Stimulated activated CD4-positive, alpha-beta T cell treated with anti-CD3 and anti-CD28 coated beads, Interleukin-1b, Interleukin-23, amount 100 ng/mL, for 1 hour (primary cell): ENCODE data around the gene ATRAID.

Experiments used
- DNase-seq, 2 donors: peaks; one replicate each; pipeline ENCODE4 v3.0.0-alpha.2; 2020; ENCODE audit warnings: low read depth in 2 of 2

The ATRAID gene

GRCh38 chr2:27219091-27219490, 7.2 kb downstream of the ATRAID start:
- DNase-seq, result no peak

GRCh38 chr2:27220091-27220490, 8.2 kb downstream of the ATRAID start:
- no peak for DNase-seq

GRCh38 chr2:27221166-27221565, 9.3 kb downstream of the ATRAID start:
- DNase-seq, result no peak

GRCh38 chr2:27222407-27222806, 10.6 kb downstream of the ATRAID start:
- DNase-seq, result no peak

GRCh38 chr2:27223416-27223815, 11.6 kb downstream of the ATRAID start:
- DNase-seq, result no peak

- no peak for DNase-seq
Measured at GRCh38 chr2:27225526-27225925, 13.7 kb downstream of the ATRAID start.

GRCh38 chr2:27227501-27227900, 15.7 kb downstream of the ATRAID start:
- no peak for DNase-seq

- DNase-seq, result no peak
Measured at GRCh38 chr2:27231921-27232320, 20.1 kb downstream of the ATRAID start.

GRCh38 chr2:27233341-27233740, 21.5 kb downstream of the ATRAID start:
- DNase-seq, result no peak

GRCh38 chr2:27236136-27236535, 24.3 kb downstream of the ATRAID start:
- DNase-seq, result no peak

- DNase-seq, result no peak
Measured at GRCh38 chr2:27236626-27237025, 24.8 kb downstream of the ATRAID start.

GRCh38 chr2:27237341-27237945, 25.6 kb downstream of the ATRAID start:
- no peak for DNase-seq

GRCh38 chr2:27238976-27239375, 27.1 kb downstream of the ATRAID start:
- no peak for DNase-seq

- no peak for DNase-seq
Measured at GRCh38 chr2:27240406-27240805, 28.6 kb downstream of the ATRAID start.

GRCh38 chr2:27241761-27242613, 30.1 kb downstream of the ATRAID start:
- no peak for DNase-seq

- no peak for DNase-seq
Measured at GRCh38 chr2:27242614-27242951, 30.7 kb downstream of the ATRAID start.

- no peak for DNase-seq
Measured at GRCh38 chr2:27243391-27244130, 31.7 kb downstream of the ATRAID start.

- DNase-seq, result no peak
Measured at GRCh38 chr2:27245116-27245515, 33.3 kb downstream of the ATRAID start.

- DNase-seq, result no peak
Measured at GRCh38 chr2:27245626-27246025, 33.8 kb downstream of the ATRAID start.

GRCh38 chr2:27247893-27248292, 36.1 kb downstream of the ATRAID start:
- DNase-seq, result no peak

- no peak for DNase-seq
Measured at GRCh38 chr2:27249159-27249890, 37.5 kb downstream of the ATRAID start.
